KMS-11 (cell line): Measurements from ENCODE around the gene EVI5L.

ENCODE experiments used
- H2AFZ ChIP-seq: fragments of 200-600 bp; sonication (generic); 2 replicates; pipeline ENCODE4 v1.6.1; 2016; ENCODE audit warnings: antibody characterized with exemption, mixed run types, low read depth
- H3K27ac ChIP-seq: fragments of 200-600 bp; sonication (generic); 2 replicates; pipeline ENCODE4 v1.6.1; 2016; ENCODE audit warnings: mild to moderate bottlenecking, mixed run types
- H3K27me3 ChIP-seq: fragments of 200-600 bp; sonication (generic); 2 replicates; pipeline ENCODE4 v1.6.1; 2017; ENCODE audit warnings: mild to moderate bottlenecking, low read depth, mixed run types, moderate library complexity; ENCODE audit not compliant: insufficient read depth
- H3K36me3 ChIP-seq: fragments of 200-600 bp; sonication (generic); 2 replicates; pipeline ENCODE4 v1.6.1; 2017; ENCODE audit warnings: mild to moderate bottlenecking, mixed run types; ENCODE audit not compliant: insufficient read depth
- H3K4me1 ChIP-seq: fragments of 200-600 bp; sonication (generic); 2 replicates; pipeline ENCODE4 v1.6.1; 2016; ENCODE audit warnings: mild to moderate bottlenecking, low read depth, mixed run types; ENCODE audit not compliant: poor library complexity, severe bottlenecking
- H3K4me2 ChIP-seq: fragments of 200-600 bp; sonication (generic); 2 replicates; pipeline ENCODE4 v1.7.0; 2016; ENCODE audit warnings: mild to moderate bottlenecking, mixed run types
- H3K4me3 ChIP-seq: fragments of 200-600 bp; sonication (generic); IDR thresholded peaks from 2 replicates; pipeline ENCODE4 v1.6.1; 2017; ENCODE audit warnings: low read depth, low read length, mixed read lengths; ENCODE audit not compliant: insufficient read depth
- H3K79me2 ChIP-seq: fragments of 200-600 bp; sonication (generic); 2 replicates; pipeline ENCODE4 v1.6.1; 2016; ENCODE audit warnings: low read depth, mixed run types; ENCODE audit not compliant: insufficient read depth
- H3K9ac ChIP-seq: fragments of 200-600 bp; sonication (generic); 2 replicates; pipeline ENCODE4 v1.6.1; 2016; ENCODE audit warnings: mild to moderate bottlenecking, mixed run types
- H4K20me1 ChIP-seq: fragments of 200-600 bp; sonication (generic); 2 replicates; pipeline ENCODE4 v1.6.1; 2016; ENCODE audit warnings: mild to moderate bottlenecking, mixed run types; ENCODE audit not compliant: insufficient read depth
- TF ChIP-seq, protein P1 (sequence below): fragments of 200-600 bp; sonication (generic); conservative IDR thresholded peaks from 2 replicates; pipeline ENCODE4 v1.6.1; 2017; ENCODE audit warnings: low read depth, mild to moderate bottlenecking, antibody characterized with exemption, low read length, moderate library complexity, mixed read lengths

The EVI5L gene

GRCh38 chr19:7863157-7863970, 33.3 kb downstream of the EVI5L start:
- no peak overlapping the region for H3K27ac ChIP-seq
- H3K4me1 ChIP-seq = peaks cover 12% of the 10 kb centered on the region
- no peaks in the 10 kb centered on the region for H3K79me2 ChIP-seq
- TF ChIP-seq, protein P1, sequence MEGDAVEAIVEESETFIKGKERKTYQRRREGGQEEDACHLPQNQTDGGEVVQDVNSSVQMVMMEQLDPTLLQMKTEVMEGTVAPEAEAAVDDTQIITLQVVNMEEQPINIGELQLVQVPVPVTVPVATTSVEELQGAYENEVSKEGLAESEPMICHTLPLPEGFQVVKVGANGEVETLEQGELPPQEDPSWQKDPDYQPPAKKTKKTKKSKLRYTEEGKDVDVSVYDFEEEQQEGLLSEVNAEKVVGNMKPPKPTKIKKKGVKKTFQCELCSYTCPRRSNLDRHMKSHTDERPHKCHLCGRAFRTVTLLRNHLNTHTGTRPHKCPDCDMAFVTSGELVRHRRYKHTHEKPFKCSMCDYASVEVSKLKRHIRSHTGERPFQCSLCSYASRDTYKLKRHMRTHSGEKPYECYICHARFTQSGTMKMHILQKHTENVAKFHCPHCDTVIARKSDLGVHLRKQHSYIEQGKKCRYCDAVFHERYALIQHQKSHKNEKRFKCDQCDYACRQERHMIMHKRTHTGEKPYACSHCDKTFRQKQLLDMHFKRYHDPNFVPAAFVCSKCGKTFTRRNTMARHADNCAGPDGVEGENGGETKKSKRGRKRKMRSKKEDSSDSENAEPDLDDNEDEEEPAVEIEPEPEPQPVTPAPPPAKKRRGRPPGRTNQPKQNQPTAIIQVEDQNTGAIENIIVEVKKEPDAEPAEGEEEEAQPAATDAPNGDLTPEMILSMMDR = no peak
- no peaks in the 10 kb centered on the region for H4K20me1 ChIP-seq
- H3K27me3 ChIP-seq = no peaks in the 10 kb centered on the region; the same call in 1 of the 2 replicates
- H3K9ac ChIP-seq = no peak overlapping the region
- H3K36me3 ChIP-seq = no peaks in the 10 kb centered on the region
- H3K4me3 ChIP-seq = no peak overlapping the region
- no peak overlapping the region for H3K4me2 ChIP-seq
- no peak overlapping the region for H2AFZ ChIP-seq

GRCh38 chr19:7863971-7864689, 34.1 kb downstream of the EVI5L start:
- H4K20me1 ChIP-seq = no peaks in the 10 kb centered on the region

GRCh38 chr19:7864690-7865074, 34.7 kb downstream of the EVI5L start:
- no peaks in the 10 kb centered on the region for H4K20me1 ChIP-seq
- H3K9ac ChIP-seq = no peak overlapping the region
- no peak overlapping the region for H3K27ac ChIP-seq
- H3K4me1 ChIP-seq = peaks cover 13% of the 10 kb centered on the region
- TF ChIP-seq, protein P1 = no peak
- no peaks in the 10 kb centered on the region for H3K79me2 ChIP-seq
- H3K36me3 ChIP-seq = no peaks in the 10 kb centered on the region
- no peak overlapping the region for H3K4me3 ChIP-seq
- H3K4me2 ChIP-seq = no peak overlapping the region
- H3K27me3 ChIP-seq = no peaks in the 10 kb centered on the region; the same call in 1 of the 2 replicates
- no peak overlapping the region for H2AFZ ChIP-seq

More at GRCh38 chr19:7863971-7864689, 34.1 kb downstream of the EVI5L start:
- TF ChIP-seq, protein P1 = no peak
- no peak overlapping the region for H2AFZ ChIP-seq
- no peaks in the 10 kb centered on the region for H3K36me3 ChIP-seq
- H3K27me3 ChIP-seq = no peaks in the 10 kb centered on the region; the same call in 1 of the 2 replicates
- H3K79me2 ChIP-seq = no peaks in the 10 kb centered on the region
- no peak overlapping the region for H3K4me2 ChIP-seq
- no peak overlapping the region for H3K27ac ChIP-seq
- no peak overlapping the region for H3K9ac ChIP-seq
- no peak overlapping the region for H3K4me3 ChIP-seq
- H3K4me1 ChIP-seq = peaks cover 13% of the 10 kb centered on the region

DNA sequence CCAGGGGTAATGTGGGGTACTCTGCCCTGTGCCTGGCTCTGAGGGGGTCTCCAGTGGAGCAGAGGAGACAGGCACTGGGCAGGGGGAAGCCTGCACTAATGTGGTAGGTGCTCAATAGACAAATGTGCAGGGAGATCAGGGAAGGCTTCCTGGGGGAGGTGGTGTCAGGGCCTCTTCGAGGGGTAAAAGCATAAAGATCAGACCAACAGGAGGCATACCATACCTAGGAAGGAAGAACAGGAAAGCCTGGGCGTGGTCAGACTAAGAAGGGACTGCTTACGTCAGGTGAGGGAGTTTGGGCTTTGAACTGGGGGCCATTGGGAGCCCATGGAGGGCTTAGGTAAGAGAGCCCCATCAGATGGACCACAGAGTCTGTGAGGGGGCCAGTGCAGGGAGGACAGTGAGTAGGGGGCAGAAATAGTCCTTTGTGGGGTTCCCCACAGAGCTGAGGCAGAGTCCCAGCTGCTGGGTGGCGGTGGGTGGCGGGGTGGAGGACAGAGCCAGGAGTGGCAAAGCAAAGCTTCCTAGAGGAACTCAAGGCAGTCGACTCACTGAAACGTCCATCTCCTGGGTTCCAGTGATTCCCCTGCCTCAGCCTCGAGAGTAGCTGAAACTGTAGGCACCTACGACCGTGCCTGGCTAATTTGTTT, 35.4 kb downstream of the EVI5L start:
- Histone ChIP-seq H3K36me3 (no peaks in the 10 kb centered on the region), H3K4me1 (peaks cover 13% of the 10 kb centered on the region), H3K27me3 (no peaks in the 10 kb centered on the region; the same call in 1 of the 2 replicates), H3K27ac (no peak overlapping the region), H2AFZ (no peak overlapping the region), H3K4me2 (peak overlapping the region; percentile 29; the same call in 1 of the 2 replicates), H3K4me3 (no peak overlapping the region), H3K9ac (no peak overlapping the region), H3K79me2 (no peaks in the 10 kb centered on the region), H4K20me1 (no peaks in the 10 kb centered on the region)
- TF ChIP-seq, protein P1 = no peak
